Tibial nerve (tissue), 4 donors: ENCODE results near the gene JOSD2. TPM values are rescaled to one million over a fixed set of nuclear protein-coding genes. Genes with fewer than 3 reads are reported as not detected.

Experiments
- DNase-seq, 2 donors: peaks; one replicate each; pipeline ENCODE4 v3.0.0-alpha.2; 2019; ENCODE audit warnings: low spot score in 2 of 2
- H3K27ac ChIP-seq, 4 donors: fragments of 200-600 bp; sonication (generic) in 3 of 4; one replicate each; pipeline ENCODE4 v1.5.1; 2017 to 2019; ENCODE audit warnings: mild to moderate bottlenecking in 1 of 4
- H3K27me3 ChIP-seq, 2 donors: fragments of 200-600 bp; sonication (generic) in 1 of 2; one replicate each; pipeline versions ENCODE4 v1.5.1 to v1.6.0; 2017 to 2019
- H3K36me3 ChIP-seq, 3 donors: fragments of 200-600 bp; sonication (generic); one replicate each; pipeline ENCODE4 v1.5.1; 2018 to 2019
- H3K4me1 ChIP-seq, 4 donors: fragments of 200-600 bp; sonication (generic) in 3 of 4; one replicate each; pipeline ENCODE4 v1.5.1; 2017 to 2019
- H3K4me3 ChIP-seq, 4 donors: fragments of 200-600 bp; sonication (generic) in 3 of 4; one replicate each; pipeline ENCODE4 v1.5.1; 2017 to 2019; ENCODE audit warnings: mild to moderate bottlenecking in 1 of 4, moderate library complexity in 1 of 4
- H3K9me3 ChIP-seq, 4 donors: fragments of 200-600 bp; sonication (generic) in 3 of 4; one replicate each; pipeline ENCODE4 v1.5.1; 2017 to 2019
- EP300 ChIP-seq, 2 donors: sonication (generic); formaldehyde crosslinking; IDR thresholded peaks; one replicate each; pipeline ENCODE4 v1.6.1; 2017; ENCODE audit warnings: antibody characterized with exemption in 2 of 2, mild to moderate bottlenecking in 1 of 2
- POLR2A ChIP-seq, 2 donors: fragments of 450-650 bp; IDR thresholded peaks; one replicate each; pipeline ENCODE4 v1.6.1; 2017; ENCODE audit warnings: antibody characterized with exemption in 2 of 2, mild to moderate bottlenecking in 2 of 2, moderate library complexity in 2 of 2
- WGBS, 2 donors: methylation state at CpG; one replicate each; pipeline ENCODE4 v1.1.5; 2018; 5-methylcytosine and 5-hydroxymethylcytosine counted together
- total RNA-seq, 4 donors: library from RNA; depleted of rRNA; stranded (reverse); fragments of >200 nt; gene quantifications; one replicate each; pipeline ENCODE4 v1.1.0, GENCODE V29; 2016
- TF ChIP-seq, protein P1 (sequence below), 5 experiments: fragments of 200-600 bp in 3 of 5; fragments of 450-650 bp in 2 of 5; sonication (generic) in 3 of 5; IDR thresholded peaks; one replicate each; pipeline ENCODE4 v1.5.1; 2016 to 2019; ENCODE audit warnings: antibody characterized with exemption in 5 of 5, mild to moderate bottlenecking in 3 of 5, moderate library complexity in 2 of 5

Gene JOSD2
- total RNA-seq, 4 donors from 2014 or later, result 32.3 to 52.2 (median 38.8) TPM

DNA sequence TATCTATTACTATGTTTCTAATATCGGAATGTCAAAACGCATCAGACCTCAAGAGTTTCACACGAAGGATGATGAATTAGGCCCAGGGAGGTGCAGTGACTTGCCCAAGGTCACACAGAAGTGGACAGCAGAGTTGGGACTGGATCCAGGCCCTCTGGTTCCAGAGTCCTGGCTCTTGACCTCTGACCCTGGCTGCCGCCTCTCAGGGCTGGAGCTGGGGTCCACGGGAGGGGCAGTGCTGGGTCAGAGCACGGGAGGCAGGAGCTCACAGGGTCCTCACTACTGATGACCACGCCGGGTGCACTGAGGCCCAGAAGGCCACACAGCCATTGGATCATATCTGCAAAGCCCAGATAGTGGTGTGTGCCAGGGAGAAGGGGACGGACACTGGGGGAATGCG lies 11.9 kb upstream of the JOSD2 start:
- H3K36me3 ChIP-seq, result no peaks in the 10 kb centered on the region
- TF ChIP-seq EP300 (IDR thresholded peaks at IDR 0.05) (no peak), POLR2A (IDR thresholded peaks at IDR 0.05) (no peak)
- TF ChIP-seq, protein P1, sequence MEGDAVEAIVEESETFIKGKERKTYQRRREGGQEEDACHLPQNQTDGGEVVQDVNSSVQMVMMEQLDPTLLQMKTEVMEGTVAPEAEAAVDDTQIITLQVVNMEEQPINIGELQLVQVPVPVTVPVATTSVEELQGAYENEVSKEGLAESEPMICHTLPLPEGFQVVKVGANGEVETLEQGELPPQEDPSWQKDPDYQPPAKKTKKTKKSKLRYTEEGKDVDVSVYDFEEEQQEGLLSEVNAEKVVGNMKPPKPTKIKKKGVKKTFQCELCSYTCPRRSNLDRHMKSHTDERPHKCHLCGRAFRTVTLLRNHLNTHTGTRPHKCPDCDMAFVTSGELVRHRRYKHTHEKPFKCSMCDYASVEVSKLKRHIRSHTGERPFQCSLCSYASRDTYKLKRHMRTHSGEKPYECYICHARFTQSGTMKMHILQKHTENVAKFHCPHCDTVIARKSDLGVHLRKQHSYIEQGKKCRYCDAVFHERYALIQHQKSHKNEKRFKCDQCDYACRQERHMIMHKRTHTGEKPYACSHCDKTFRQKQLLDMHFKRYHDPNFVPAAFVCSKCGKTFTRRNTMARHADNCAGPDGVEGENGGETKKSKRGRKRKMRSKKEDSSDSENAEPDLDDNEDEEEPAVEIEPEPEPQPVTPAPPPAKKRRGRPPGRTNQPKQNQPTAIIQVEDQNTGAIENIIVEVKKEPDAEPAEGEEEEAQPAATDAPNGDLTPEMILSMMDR (IDR thresholded peaks at IDR 0.05), result no peak
- no peaks in the 10 kb centered on the region for H3K9me3 ChIP-seq
- no peak overlapping the region for H3K4me3 ChIP-seq
- H3K27ac ChIP-seq, result no peak overlapping the region
- 78 to 80% methylated on average over 9 to 10 of the region's 10 CpGs for WGBS, 2 donors
- H3K27me3 ChIP-seq, result no peaks in the 10 kb centered on the region
- H3K4me1 ChIP-seq, result no peaks in the 10 kb centered on the region
- DNase-seq, result no peak

DNA sequence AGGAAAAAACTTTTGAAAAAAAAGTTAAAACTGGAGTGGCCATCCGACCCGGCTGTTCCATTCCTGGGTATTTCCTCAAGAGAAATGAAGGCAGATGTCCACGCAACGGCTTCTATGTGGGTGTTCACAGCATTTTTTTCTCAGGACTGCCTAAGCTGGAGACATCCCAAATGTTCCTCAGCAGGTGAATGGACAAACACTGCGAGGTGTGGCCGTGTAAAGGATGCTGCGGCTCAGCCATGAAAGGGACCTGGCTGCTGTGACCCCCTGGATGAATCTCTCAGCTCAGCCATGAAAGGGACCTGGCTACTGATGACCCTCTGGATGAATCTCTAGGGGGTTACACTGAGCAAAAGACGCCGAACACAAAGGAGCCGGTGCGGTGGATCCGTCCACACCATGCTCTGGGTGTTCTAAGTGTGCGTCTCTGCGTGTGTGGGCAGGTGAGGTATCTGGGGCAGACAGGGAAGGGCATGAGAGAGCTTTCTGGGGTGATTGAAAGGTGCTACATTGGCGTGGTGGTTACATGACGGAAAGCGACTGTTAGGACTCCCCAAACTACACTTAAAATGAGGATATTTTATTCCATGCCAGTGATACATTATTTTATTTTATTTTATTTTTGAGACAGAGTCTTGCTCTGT lies 10.0 kb upstream of the JOSD2 start:
- no peak for TF ChIP-seq EP300 (IDR thresholded peaks at IDR 0.05)
- no peak for TF ChIP-seq POLR2A (IDR thresholded peaks at IDR 0.05)
- TF ChIP-seq, protein P1 (IDR thresholded peaks at IDR 0.05), result no peak
- WGBS, 2 donors, result 79 to 83% methylated on average over 17 of the region's 17 CpGs
- no peak overlapping the region for H3K27ac ChIP-seq
- H3K36me3 ChIP-seq, result no peaks in the 10 kb centered on the region
- H3K4me1 ChIP-seq, result no peaks in the 10 kb centered on the region
- DNase-seq, result no peak
- no peaks in the 10 kb centered on the region for H3K27me3 ChIP-seq
- no peaks in the 10 kb centered on the region for H3K9me3 ChIP-seq
- H3K4me3 ChIP-seq, result no peak overlapping the region

DNA sequence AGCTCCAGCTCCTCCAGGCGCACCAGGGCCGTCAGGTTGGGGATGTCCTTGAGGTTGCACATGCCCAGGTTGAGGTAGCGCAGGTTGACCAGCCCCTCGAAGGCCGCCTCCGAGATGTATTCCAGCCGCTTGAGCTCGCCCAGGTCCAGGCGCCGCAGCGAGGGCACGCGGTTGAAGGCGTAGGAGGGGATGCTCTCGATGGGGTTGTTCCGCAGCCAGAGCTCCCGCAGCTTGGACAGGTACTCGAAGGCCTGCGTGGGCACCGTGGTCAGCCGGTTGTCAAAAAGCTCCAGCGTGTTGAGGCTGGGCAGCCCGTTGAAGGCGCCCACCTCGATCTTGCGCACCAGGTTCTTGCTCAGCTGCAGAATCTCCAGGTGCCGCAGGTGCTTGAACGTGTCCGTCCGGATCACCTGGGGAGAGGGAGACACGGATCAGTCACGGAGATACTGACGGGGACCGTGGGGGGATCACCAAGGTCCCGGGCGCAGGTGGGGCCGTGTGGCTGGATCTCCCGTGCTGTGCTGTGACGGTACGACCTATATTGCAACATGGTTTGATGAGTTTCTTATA lies 8.1 kb upstream of the JOSD2 start:
- H3K4me1 ChIP-seq, result no peaks in the 10 kb centered on the region
- H3K4me3 ChIP-seq, result no peak overlapping the region
- 96 to 97% methylated on average over 36 to 39 of the region's 40 CpGs for WGBS, 2 donors
- H3K27me3 ChIP-seq, result no peaks in the 10 kb centered on the region
- no peak overlapping the region for H3K27ac ChIP-seq
- no peaks in the 10 kb centered on the region for H3K36me3 ChIP-seq
- no peaks in the 10 kb centered on the region for H3K9me3 ChIP-seq
- no peak for DNase-seq
- TF ChIP-seq, protein P1 (IDR thresholded peaks at IDR 0.05), result no peak
- TF ChIP-seq POLR2A (IDR thresholded peaks at IDR 0.05) (no peak), EP300 (IDR thresholded peaks at IDR 0.05) (no peak)

DNA sequence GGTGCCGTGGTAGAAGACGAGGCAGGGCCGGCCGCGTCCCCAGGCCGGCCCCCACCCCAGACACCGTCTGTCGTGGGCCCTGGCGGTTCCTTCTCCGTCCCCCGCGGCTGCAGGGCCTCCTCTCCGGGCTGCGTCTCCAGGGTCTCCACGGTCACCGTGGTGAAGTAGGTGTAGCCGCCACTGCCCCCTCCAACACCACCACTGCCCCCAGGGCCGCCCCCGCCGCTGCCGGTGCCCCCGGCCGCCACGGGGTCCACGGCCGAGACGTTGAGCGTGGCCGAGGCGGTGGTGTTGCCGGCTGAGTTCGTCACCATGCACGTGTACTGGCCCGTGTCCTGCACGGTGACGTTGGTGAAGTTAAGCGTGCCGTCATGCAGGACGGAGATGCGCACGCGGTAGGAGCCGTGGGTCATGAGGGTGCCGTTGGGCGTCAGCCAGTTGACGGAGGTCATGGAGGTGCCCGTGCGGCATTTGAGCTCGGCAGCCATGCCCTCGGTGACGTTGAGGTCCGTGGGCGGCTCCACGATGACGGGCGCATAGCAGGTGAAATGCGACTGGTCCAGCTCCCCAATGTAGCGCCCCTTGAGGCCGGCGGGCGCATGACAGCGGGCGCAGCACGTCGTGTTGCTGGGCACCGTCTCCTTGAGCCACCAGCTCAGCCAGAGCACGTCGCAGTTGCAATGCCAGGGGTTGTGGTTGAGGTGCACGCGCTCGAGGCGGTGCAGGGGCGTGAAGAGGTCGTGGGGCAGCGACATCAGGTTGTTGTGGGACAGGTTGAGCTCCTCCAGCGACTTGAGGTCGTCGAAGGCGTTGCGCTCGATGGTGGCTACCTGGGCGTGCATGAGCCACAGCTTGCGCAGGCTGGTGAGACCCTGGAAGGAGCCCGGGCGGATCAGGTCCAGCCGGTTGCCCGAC lies 7.4 kb upstream of the JOSD2 start:
- no peak overlapping the region for H3K4me3 ChIP-seq
- H3K36me3 ChIP-seq, result no peaks in the 10 kb centered on the region
- DNase-seq, result no peak
- no peak overlapping the region for H3K27ac ChIP-seq
- H3K27me3 ChIP-seq, result no peaks in the 10 kb centered on the region
- no peaks in the 10 kb centered on the region for H3K4me1 ChIP-seq
- no peaks in the 10 kb centered on the region for H3K9me3 ChIP-seq
- WGBS, 2 donors, result 95% methylated on average over 67 to 87 of the region's 87 CpGs
- TF ChIP-seq POLR2A (IDR thresholded peaks at IDR 0.05), result no peak
- no peak for TF ChIP-seq EP300 (IDR thresholded peaks at IDR 0.05)
- TF ChIP-seq, protein P1 (IDR thresholded peaks at IDR 0.05), result no peak

DNA sequence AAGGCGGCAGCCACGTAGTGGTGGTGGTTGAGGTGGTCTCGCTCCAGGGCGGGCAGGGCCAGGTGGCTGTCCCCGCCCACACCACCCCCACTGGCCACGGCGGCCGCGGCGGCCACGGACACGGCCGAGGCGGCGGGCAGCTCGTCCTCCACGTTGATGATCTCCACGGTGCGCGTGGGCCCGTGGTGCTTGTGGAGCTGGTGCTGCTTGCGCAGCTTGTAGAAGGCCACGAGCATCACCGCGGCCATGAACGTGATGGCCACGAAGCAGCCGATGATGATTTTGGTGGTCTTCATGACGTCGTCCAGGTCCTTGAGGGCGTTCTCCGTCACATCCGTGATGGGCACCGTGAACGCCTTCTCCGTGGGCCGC lies 6.7 kb upstream of the JOSD2 start:
- Histone ChIP-seq H3K4me1 (peaks cover 0 to 5% (median 0%) of the 10 kb centered on the region in 4 donors), H3K4me3 (no peak overlapping the region), H3K9me3 (no peaks in the 10 kb centered on the region), H3K27ac (no peak overlapping the region), H3K36me3 (no peaks in the 10 kb centered on the region), H3K27me3 (no peaks in the 10 kb centered on the region)
- 95 to 97% methylated on average over 36 to 37 of the region's 37 CpGs for WGBS, 2 donors
- TF ChIP-seq EP300 (IDR thresholded peaks at IDR 0.05), result no peak
- TF ChIP-seq, protein P1 (IDR thresholded peaks at IDR 0.05), result no peak
- TF ChIP-seq POLR2A (IDR thresholded peaks at IDR 0.05), result no peak
- DNase-seq, result no peak
